ENCODE measurements around the gene ACYP2.

Gene ACYP2

GRCh38 chr2:54247115-54247514 is 131.7 kb downstream of the ACYP2 start:
- TF ChIP-seq SUZ12 (IDR thresholded peaks at IDR 0.05; ENCODE audit: extremely low read depth, insufficient read depth, insufficient read length) = no peak
- no peak for TF ChIP-seq ZNF274 (IDR thresholded peaks at IDR 0.05; ENCODE audit: low read depth, low read length)
- TF ChIP-seq YY1 (IDR thresholded peaks at IDR 0.05; ENCODE audit: insufficient read depth, insufficient read length) = no peak
- H3K4me3 ChIP-seq (ENCODE audit: insufficient read length, low read depth) = no peak overlapping the region
- no peak for DNase-seq (ENCODE audit: low read depth, low spot score)
- no peaks in the 10 kb centered on the region for H3K36me3 ChIP-seq (ENCODE audit: insufficient read depth, insufficient read length, low read length)
- H3K9me3 ChIP-seq (ENCODE audit: insufficient read depth, low read length) = no peaks in the 10 kb centered on the region
- H3K4me1 ChIP-seq (ENCODE audit: insufficient read depth, insufficient read length) = no peaks in the 10 kb centered on the region
- no peaks in the 10 kb centered on the region for H3K27me3 ChIP-seq (ENCODE audit: insufficient read depth, insufficient read length)
- no peak overlapping the region for H3K9ac ChIP-seq (ENCODE audit: insufficient read length, low read depth)

- no peaks in the 10 kb centered on the region for H3K9me3 ChIP-seq (ENCODE audit: insufficient read depth, low read length)
- no peaks in the 10 kb centered on the region for H3K4me1 ChIP-seq (ENCODE audit: insufficient read depth, insufficient read length)
- H3K4me3 ChIP-seq (ENCODE audit: insufficient read length, low read depth) = no peak overlapping the region
- H3K27me3 ChIP-seq (ENCODE audit: insufficient read depth, insufficient read length) = no peaks in the 10 kb centered on the region
- DNase-seq (ENCODE audit: low read depth, low spot score) = no peak
- H3K9ac ChIP-seq (ENCODE audit: insufficient read length, low read depth) = no peak overlapping the region
- no peaks in the 10 kb centered on the region for H3K36me3 ChIP-seq (ENCODE audit: insufficient read depth, insufficient read length, low read length)
- TF ChIP-seq ZNF274 (IDR thresholded peaks at IDR 0.05; ENCODE audit: low read depth, low read length) (no peak), SUZ12 (IDR thresholded peaks at IDR 0.05; ENCODE audit: extremely low read depth, insufficient read depth, insufficient read length) (no peak), YY1 (IDR thresholded peaks at IDR 0.05; ENCODE audit: insufficient read depth, insufficient read length) (no peak)
Observed at GRCh38 chr2:54249629-54250028, 134.2 kb downstream of the ACYP2 start.

- Histone ChIP-seq H3K4me1 (ENCODE audit: insufficient read depth, insufficient read length) (no peaks in the 10 kb centered on the region), H3K27me3 (ENCODE audit: insufficient read depth, insufficient read length) (no peaks in the 10 kb centered on the region), H3K9ac (ENCODE audit: insufficient read length, low read depth) (no peak overlapping the region), H3K36me3 (ENCODE audit: insufficient read depth, insufficient read length, low read length) (no peaks in the 10 kb centered on the region), H3K4me3 (ENCODE audit: insufficient read length, low read depth) (no peak overlapping the region), H3K9me3 (ENCODE audit: insufficient read depth, low read length) (no peaks in the 10 kb centered on the region)
- TF ChIP-seq ZNF274 (IDR thresholded peaks at IDR 0.05; ENCODE audit: low read depth, low read length) (no peak), SUZ12 (IDR thresholded peaks at IDR 0.05; ENCODE audit: extremely low read depth, insufficient read depth, insufficient read length) (no peak), YY1 (IDR thresholded peaks at IDR 0.05; ENCODE audit: insufficient read depth, insufficient read length) (no peak)
- no peak for DNase-seq (ENCODE audit: low read depth, low spot score)
Observed at GRCh38 chr2:54254180-54254579, 138.8 kb downstream of the ACYP2 start.

- Histone ChIP-seq H3K9me3 (ENCODE audit: insufficient read depth, low read length) (no peaks in the 10 kb centered on the region), H3K4me3 (ENCODE audit: insufficient read length, low read depth) (no peak overlapping the region), H3K4me1 (ENCODE audit: insufficient read depth, insufficient read length) (no peaks in the 10 kb centered on the region), H3K9ac (ENCODE audit: insufficient read length, low read depth) (no peak overlapping the region), H3K36me3 (ENCODE audit: insufficient read depth, insufficient read length, low read length) (no peaks in the 10 kb centered on the region), H3K27me3 (ENCODE audit: insufficient read depth, insufficient read length) (no peaks in the 10 kb centered on the region)
- TF ChIP-seq ZNF274 (IDR thresholded peaks at IDR 0.05; ENCODE audit: low read depth, low read length) (no peak), SUZ12 (IDR thresholded peaks at IDR 0.05; ENCODE audit: extremely low read depth, insufficient read depth, insufficient read length) (no peak), YY1 (IDR thresholded peaks at IDR 0.05; ENCODE audit: insufficient read depth, insufficient read length) (no peak)
- DNase-seq (ENCODE audit: low read depth, low spot score) = no peak
Observed at GRCh38 chr2:54255230-54256090, 140.0 kb downstream of the ACYP2 start.

GRCh38 chr2:54256091-54256694 is 140.8 kb downstream of the ACYP2 start, which contains the start of gene TSPYL6:
Gene TSPYL6 (minus strand): TSS chr2:54256229. CDS start chr2:54256151, 78 bp downstream.
- H3K9me3 ChIP-seq (ENCODE audit: insufficient read depth, low read length) = no peaks in the 10 kb centered on the region
- no peak within 1 kb of the TSS for H3K9ac ChIP-seq (ENCODE audit: insufficient read length, low read depth)
- no peaks in the 10 kb centered on the region for H3K4me1 ChIP-seq (ENCODE audit: insufficient read depth, insufficient read length)
- no peak within 1 kb of the TSS for H3K4me3 ChIP-seq (ENCODE audit: insufficient read length, low read depth)
- no peaks in the 10 kb centered on the region for H3K27me3 ChIP-seq (ENCODE audit: insufficient read depth, insufficient read length)
- H3K36me3 ChIP-seq (ENCODE audit: insufficient read depth, insufficient read length, low read length) = no peaks in the 10 kb centered on the region
- TF ChIP-seq YY1 (IDR thresholded peaks at IDR 0.05; ENCODE audit: insufficient read depth, insufficient read length) (no peak), SUZ12 (IDR thresholded peaks at IDR 0.05; ENCODE audit: extremely low read depth, insufficient read depth, insufficient read length) (no peak), ZNF274 (IDR thresholded peaks at IDR 0.05; ENCODE audit: low read depth, low read length) (no peak)
- no peak for DNase-seq (ENCODE audit: low read depth, low spot score)

- Histone ChIP-seq H3K9ac (ENCODE audit: insufficient read length, low read depth) (no peak overlapping the region), H3K27me3 (ENCODE audit: insufficient read depth, insufficient read length) (no peaks in the 10 kb centered on the region), H3K4me1 (ENCODE audit: insufficient read depth, insufficient read length) (no peaks in the 10 kb centered on the region), H3K4me3 (ENCODE audit: insufficient read length, low read depth) (no peak overlapping the region), H3K9me3 (ENCODE audit: insufficient read depth, low read length) (no peaks in the 10 kb centered on the region), H3K36me3 (ENCODE audit: insufficient read depth, insufficient read length, low read length) (no peaks in the 10 kb centered on the region)
- TF ChIP-seq SUZ12 (IDR thresholded peaks at IDR 0.05; ENCODE audit: extremely low read depth, insufficient read depth, insufficient read length) (no peak), ZNF274 (IDR thresholded peaks at IDR 0.05; ENCODE audit: low read depth, low read length) (no peak), YY1 (IDR thresholded peaks at IDR 0.05; ENCODE audit: insufficient read depth, insufficient read length) (no peak)
- DNase-seq (ENCODE audit: low read depth, low spot score) = no peak
Observed at GRCh38 chr2:54258166-54258565, 142.8 kb downstream of the ACYP2 start.

Measured in NT2/D1 (cell line).